Measurements from ENCODE around the gene LDLRAD4. TPM values are rescaled to one million over a fixed set of nuclear protein-coding genes. Genes with fewer than 3 reads are reported as not detected.

LDLRAD4 gene
- total RNA-seq, 2 donors from 2014 or later = 33.1 to 41.2 TPM

- H3K4me1 ChIP-seq = peaks cover 0 to 66% of the 10 kb centered on the region in 2 donors
- peak overlapping the region in 1 of 2 donors; percentile 0 for H3K4me3 ChIP-seq
- no peaks in the 10 kb centered on the region for H3K36me3 ChIP-seq
- H3K27me3 ChIP-seq = no peaks in the 10 kb centered on the region
- TF ChIP-seq CTCF (IDR thresholded peaks at IDR 0.05) = no peak
- H3K9me3 ChIP-seq = no peaks in the 10 kb centered on the region
- peak overlapping the region; percentile 94 to 96 for H3K27ac ChIP-seq
- DNase-seq (ENCODE audit: low spot score) = peak; percentile 62
Observed at GRCh38 chr18:13223311-13224143, 5.0 kb downstream of the LDLRAD4 start.

DNA sequence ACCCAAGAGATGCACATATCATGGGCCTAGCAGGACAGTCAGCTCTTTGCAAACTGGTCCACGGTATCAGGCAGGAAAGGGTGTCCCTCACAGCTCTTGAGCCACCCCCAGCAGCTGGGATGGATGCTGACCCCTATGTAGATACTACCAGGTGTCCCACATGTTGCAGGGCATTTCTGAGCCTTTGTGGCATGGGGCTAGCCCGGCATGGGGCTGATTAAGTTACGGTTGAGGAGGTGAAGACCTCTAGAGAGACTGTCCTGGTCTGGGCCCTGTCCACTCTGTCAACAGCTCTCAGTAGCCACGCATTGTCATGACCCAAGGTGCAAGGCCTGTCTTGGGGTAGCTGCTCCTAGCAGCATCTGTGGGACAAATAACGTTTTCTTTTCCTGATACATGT, 6.7 kb downstream of the LDLRAD4 start:
- peak; percentile 43 for DNase-seq (ENCODE audit: low spot score)
- H3K27me3 ChIP-seq = no peaks in the 10 kb centered on the region
- no peak overlapping the region for H3K4me3 ChIP-seq
- no peaks in the 10 kb centered on the region for H3K9me3 ChIP-seq
- H3K27ac ChIP-seq = no peak overlapping the region
- H3K36me3 ChIP-seq = no peaks in the 10 kb centered on the region
- TF ChIP-seq CTCF (IDR thresholded peaks at IDR 0.05) = no peak
- H3K4me1 ChIP-seq = peaks cover 0 to 59% of the 10 kb centered on the region in 2 donors

DNA sequence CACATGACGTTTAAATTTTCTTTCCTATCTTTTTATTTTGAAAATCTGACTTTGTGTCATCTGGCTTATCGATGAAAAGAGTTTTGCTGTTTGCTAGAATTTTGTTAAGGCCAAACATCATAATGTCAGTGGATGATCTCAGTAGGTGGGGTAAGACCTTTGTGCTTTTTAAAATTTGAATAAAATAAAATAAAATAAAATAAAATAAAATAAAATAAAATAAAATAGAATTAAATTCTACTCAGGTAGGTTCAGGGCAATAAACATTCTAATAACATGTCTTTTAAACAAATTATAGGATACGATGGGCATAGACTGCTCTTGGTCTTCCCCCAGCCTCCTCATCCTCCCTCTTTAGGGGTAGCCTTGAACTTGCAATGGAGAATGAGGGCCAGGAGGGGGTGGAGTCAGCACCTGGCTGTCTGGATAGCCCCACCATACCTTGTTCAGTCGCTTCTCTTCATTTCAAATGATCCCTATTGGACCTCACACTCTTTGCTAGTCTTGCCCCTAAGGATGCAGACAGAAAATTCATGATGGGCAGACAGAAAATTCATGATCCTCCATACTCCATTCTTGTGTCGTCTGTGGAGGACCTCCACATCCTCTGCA, 8.1 kb downstream of the LDLRAD4 start:
- peaks cover 0 to 46% of the 10 kb centered on the region in 2 donors for H3K4me1 ChIP-seq
- TF ChIP-seq CTCF (IDR thresholded peaks at IDR 0.05) = no peak
- peak; percentile 40 for DNase-seq (ENCODE audit: low spot score)
- no peaks in the 10 kb centered on the region for H3K27me3 ChIP-seq
- H3K36me3 ChIP-seq = no peaks in the 10 kb centered on the region
- no peak overlapping the region for H3K4me3 ChIP-seq
- H3K27ac ChIP-seq = no peak overlapping the region
- no peaks in the 10 kb centered on the region for H3K9me3 ChIP-seq

DNA sequence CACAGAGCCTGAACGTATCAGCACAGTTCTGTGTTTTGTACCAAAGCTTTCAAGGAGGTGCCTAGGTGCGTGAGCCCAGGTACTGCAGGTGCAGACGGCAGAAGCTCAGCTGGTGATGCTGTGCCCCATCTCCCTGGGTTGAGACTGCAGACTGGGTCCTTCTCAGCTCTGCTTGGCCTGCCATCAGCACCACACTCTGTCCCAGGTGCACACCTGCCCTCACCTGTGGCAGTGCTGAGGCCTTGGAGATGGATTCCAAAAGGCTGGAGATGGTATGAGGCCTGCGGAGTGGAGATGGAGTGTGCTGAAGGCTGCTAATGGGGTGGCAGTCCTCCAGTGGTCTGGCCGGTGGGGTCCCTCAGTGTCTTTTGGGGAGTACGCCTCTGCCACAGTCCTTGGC, 9.3 kb downstream of the LDLRAD4 start:
- Histone ChIP-seq H3K27ac (no peak overlapping the region), H3K4me1 (peaks cover 0 to 46% of the 10 kb centered on the region in 2 donors), H3K27me3 (no peaks in the 10 kb centered on the region), H3K9me3 (no peaks in the 10 kb centered on the region), H3K36me3 (no peaks in the 10 kb centered on the region), H3K4me3 (no peak overlapping the region)
- no peak for TF ChIP-seq CTCF (IDR thresholded peaks at IDR 0.05)
- peak; percentile 46 for DNase-seq (ENCODE audit: low spot score)

GRCh38 chr18:13229001-13229671, 10.6 kb downstream of the LDLRAD4 start:
- Histone ChIP-seq H3K4me1 (peaks cover 0 to 43% of the 10 kb centered on the region in 2 donors), H3K9me3 (no peaks in the 10 kb centered on the region), H3K27me3 (no peaks in the 10 kb centered on the region), H3K4me3 (no peak overlapping the region), H3K27ac (peak overlapping the region; percentile 5 to 29), H3K36me3 (no peaks in the 10 kb centered on the region)
- no peak for TF ChIP-seq CTCF (IDR thresholded peaks at IDR 0.05)
- no peak for DNase-seq (ENCODE audit: low spot score)
